IPS-20b (cell line): ENCODE data around the gene CACNA1C.

Experiments used
- H3K27ac ChIP-seq: one replicate; pipeline ENCODE4 v1.5.1; 2013; ENCODE audit warnings: low read length
- H3K27me3 ChIP-seq: 2 replicates; pipeline ENCODE4 v1.6.1; 2013; ENCODE audit warnings: mild to moderate bottlenecking, low read length, inconsistent platforms; ENCODE audit not compliant: insufficient read depth
- H3K36me3 ChIP-seq: 2 replicates; pipeline ENCODE4 v1.6.1; 2013; ENCODE audit warnings: low read depth, mild to moderate bottlenecking, inconsistent platforms, low read length, moderate library complexity; ENCODE audit not compliant: insufficient read depth
- H3K4me1 ChIP-seq: 2 replicates; pipeline ENCODE4 v1.6.1; 2013; ENCODE audit warnings: mild to moderate bottlenecking, control low read depth, inconsistent platforms, low read length, moderate library complexity; ENCODE audit not compliant: insufficient read depth
- H3K4me3 ChIP-seq: 2 replicates; pipeline ENCODE4 v1.5.1; 2013; ENCODE audit warnings: mild to moderate bottlenecking, low read length, inconsistent platforms
- H3K9ac ChIP-seq: 2 replicates; pipeline ENCODE4 v1.6.1; 2013; ENCODE audit warnings: low read depth, mild to moderate bottlenecking, inconsistent platforms, low read length, moderate library complexity
- H3K9me3 ChIP-seq: 2 replicates; pipeline ENCODE4 v1.6.1; 2013; ENCODE audit warnings: mild to moderate bottlenecking, low read depth, low read length, inconsistent platforms; ENCODE audit not compliant: insufficient read depth

Gene CACNA1C

GRCh38 chr12:2224961-2225360, 172.2 kb downstream of the CACNA1C start:
- Histone ChIP-seq H3K27me3 (no peaks in the 10 kb centered on the region), H3K4me1 (no peaks in the 10 kb centered on the region), H3K9ac (no peak overlapping the region), H3K36me3 (no peaks in the 10 kb centered on the region), H3K9me3 (no peaks in the 10 kb centered on the region), H3K27ac (no peak overlapping the region), H3K4me3 (no peak overlapping the region)

GRCh38 chr12:2225696-2226095, 172.9 kb downstream of the CACNA1C start:
- Histone ChIP-seq H3K36me3 (no peaks in the 10 kb centered on the region), H3K9me3 (no peaks in the 10 kb centered on the region), H3K4me3 (no peak overlapping the region), H3K27me3 (no peaks in the 10 kb centered on the region), H3K27ac (no peak overlapping the region), H3K4me1 (no peaks in the 10 kb centered on the region), H3K9ac (no peak overlapping the region)

- Histone ChIP-seq H3K9ac (no peak overlapping the region), H3K27ac (no peak overlapping the region), H3K27me3 (no peaks in the 10 kb centered on the region), H3K36me3 (no peaks in the 10 kb centered on the region), H3K4me3 (no peak overlapping the region), H3K9me3 (no peaks in the 10 kb centered on the region), H3K4me1 (no peaks in the 10 kb centered on the region)
Measured at GRCh38 chr12:2226641-2227040, 173.9 kb downstream of the CACNA1C start.

- Histone ChIP-seq H3K9me3 (no peaks in the 10 kb centered on the region), H3K4me1 (no peaks in the 10 kb centered on the region), H3K4me3 (no peak overlapping the region), H3K27ac (no peak overlapping the region), H3K36me3 (no peaks in the 10 kb centered on the region), H3K9ac (no peak overlapping the region), H3K27me3 (no peaks in the 10 kb centered on the region)
Measured at GRCh38 chr12:2227360-2227759, 174.6 kb downstream of the CACNA1C start.

- H3K4me1 ChIP-seq = no peaks in the 10 kb centered on the region
- H3K27ac ChIP-seq = no peak overlapping the region
- no peaks in the 10 kb centered on the region for H3K27me3 ChIP-seq
- no peaks in the 10 kb centered on the region for H3K9me3 ChIP-seq
- H3K9ac ChIP-seq = no peak overlapping the region
- H3K36me3 ChIP-seq = no peaks in the 10 kb centered on the region
- no peak overlapping the region for H3K4me3 ChIP-seq
Measured at GRCh38 chr12:2228535-2228934, 175.7 kb downstream of the CACNA1C start.

- Histone ChIP-seq H3K36me3 (no peaks in the 10 kb centered on the region), H3K27ac (no peak overlapping the region), H3K4me3 (no peak overlapping the region), H3K9me3 (no peaks in the 10 kb centered on the region), H3K27me3 (no peaks in the 10 kb centered on the region), H3K4me1 (no peaks in the 10 kb centered on the region), H3K9ac (no peak overlapping the region)
Measured at GRCh38 chr12:2229661-2230539, 177.1 kb downstream of the CACNA1C start.

GRCh38 chr12:2231011-2231595, 178.3 kb downstream of the CACNA1C start:
- H3K4me1 ChIP-seq = no peaks in the 10 kb centered on the region
- no peaks in the 10 kb centered on the region for H3K9me3 ChIP-seq
- H3K27me3 ChIP-seq = no peaks in the 10 kb centered on the region
- no peaks in the 10 kb centered on the region for H3K36me3 ChIP-seq
- H3K4me3 ChIP-seq = no peak overlapping the region
- no peak overlapping the region for H3K27ac ChIP-seq
- no peak overlapping the region for H3K9ac ChIP-seq

- H3K4me1 ChIP-seq = no peaks in the 10 kb centered on the region
Measured at GRCh38 chr12:2231956-2232355, 179.2 kb downstream of the CACNA1C start.

GRCh38 chr12:2233034-2233433, 180.2 kb downstream of the CACNA1C start:
- Histone ChIP-seq H3K36me3 (no peaks in the 10 kb centered on the region), H3K9ac (no peak overlapping the region), H3K4me3 (no peak overlapping the region), H3K27me3 (no peaks in the 10 kb centered on the region), H3K27ac (no peak overlapping the region), H3K9me3 (no peaks in the 10 kb centered on the region), H3K4me1 (no peaks in the 10 kb centered on the region)

More at GRCh38 chr12:2231956-2232355, 179.2 kb downstream of the CACNA1C start:
- H3K9me3 ChIP-seq = no peaks in the 10 kb centered on the region
- H3K9ac ChIP-seq = no peak overlapping the region
- no peaks in the 10 kb centered on the region for H3K27me3 ChIP-seq
- no peak overlapping the region for H3K27ac ChIP-seq
- H3K4me3 ChIP-seq = no peak overlapping the region
- no peaks in the 10 kb centered on the region for H3K36me3 ChIP-seq

- Histone ChIP-seq H3K4me1 (no peaks in the 10 kb centered on the region), H3K36me3 (no peaks in the 10 kb centered on the region), H3K27me3 (no peaks in the 10 kb centered on the region), H3K9me3 (no peaks in the 10 kb centered on the region), H3K9ac (no peak overlapping the region), H3K4me3 (no peak overlapping the region), H3K27ac (no peak overlapping the region)
Measured at GRCh38 chr12:2234091-2234490, 181.3 kb downstream of the CACNA1C start.

- Histone ChIP-seq H3K36me3 (no peaks in the 10 kb centered on the region), H3K4me3 (no peak overlapping the region), H3K27me3 (no peaks in the 10 kb centered on the region), H3K4me1 (no peaks in the 10 kb centered on the region), H3K9me3 (no peaks in the 10 kb centered on the region), H3K9ac (no peak overlapping the region), H3K27ac (no peak overlapping the region)
Measured at GRCh38 chr12:2234646-2235350, 182.0 kb downstream of the CACNA1C start.
